ENCODE measurements around the gene HS6ST2.
A peak's percentile ranks its signal among the peaks of the same experiment; 100 is the strongest.

The HS6ST2 gene

DNA sequence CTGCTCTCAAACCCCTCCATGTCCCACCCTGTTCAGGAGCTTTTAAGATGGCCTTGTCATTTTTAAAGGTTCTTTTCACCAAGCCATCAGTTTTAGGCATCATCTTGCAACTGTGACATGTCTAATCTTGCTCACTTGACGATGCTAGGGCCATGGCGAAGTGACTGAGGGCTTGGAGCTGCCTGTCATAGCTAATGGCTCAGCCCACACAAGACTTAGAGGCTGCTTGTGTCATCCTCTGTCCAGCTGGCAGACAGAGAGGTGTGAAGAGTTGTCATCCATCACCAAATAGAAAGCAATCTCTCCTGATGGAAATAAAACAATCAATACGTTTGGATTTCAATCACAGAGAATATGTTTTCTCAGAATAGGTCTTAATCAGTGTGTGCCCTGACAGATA is 194.9 kb downstream of the HS6ST2 start:
- Histone ChIP-seq H3K27ac (ENCODE audit: low read length) (no peak overlapping the region), H2AFZ (ENCODE audit: low read depth, low read length) (no peak overlapping the region), H3K4me2 (ENCODE audit: insufficient read depth, low read length) (no peak overlapping the region), H3K9ac (ENCODE audit: low read depth, low read length) (no peak overlapping the region), H3K79me2 (ENCODE audit: insufficient read depth, low read length) (no peaks in the 10 kb centered on the region), H3K27me3 (ENCODE audit: insufficient read depth, low read length, poor library complexity) (no peaks in the 10 kb centered on the region), H3K4me3 (ENCODE audit: low read depth in 1 of 2, low read length in 2 of 2) (no peak overlapping the region), H3K4me1 (ENCODE audit: insufficient read depth, low read length) (no peaks in the 10 kb centered on the region), H3K9me3 (ENCODE audit: insufficient read depth, low read length, severe bottlenecking) (no peaks in the 10 kb centered on the region), H3K36me3 (ENCODE audit: insufficient read depth, low read length) (no peaks in the 10 kb centered on the region), H4K20me1 (ENCODE audit: insufficient read depth, low read length) (no peaks in the 10 kb centered on the region)
- no peak for ATAC-seq (ENCODE audit: insufficient read depth, low read depth)
- TF ChIP-seq EZH2 (IDR thresholded peaks at IDR 0.05; ENCODE audit: borderline replicate concordance, low read depth, low read length, severe bottlenecking): no peak
- TF ChIP-seq, protein P1, sequence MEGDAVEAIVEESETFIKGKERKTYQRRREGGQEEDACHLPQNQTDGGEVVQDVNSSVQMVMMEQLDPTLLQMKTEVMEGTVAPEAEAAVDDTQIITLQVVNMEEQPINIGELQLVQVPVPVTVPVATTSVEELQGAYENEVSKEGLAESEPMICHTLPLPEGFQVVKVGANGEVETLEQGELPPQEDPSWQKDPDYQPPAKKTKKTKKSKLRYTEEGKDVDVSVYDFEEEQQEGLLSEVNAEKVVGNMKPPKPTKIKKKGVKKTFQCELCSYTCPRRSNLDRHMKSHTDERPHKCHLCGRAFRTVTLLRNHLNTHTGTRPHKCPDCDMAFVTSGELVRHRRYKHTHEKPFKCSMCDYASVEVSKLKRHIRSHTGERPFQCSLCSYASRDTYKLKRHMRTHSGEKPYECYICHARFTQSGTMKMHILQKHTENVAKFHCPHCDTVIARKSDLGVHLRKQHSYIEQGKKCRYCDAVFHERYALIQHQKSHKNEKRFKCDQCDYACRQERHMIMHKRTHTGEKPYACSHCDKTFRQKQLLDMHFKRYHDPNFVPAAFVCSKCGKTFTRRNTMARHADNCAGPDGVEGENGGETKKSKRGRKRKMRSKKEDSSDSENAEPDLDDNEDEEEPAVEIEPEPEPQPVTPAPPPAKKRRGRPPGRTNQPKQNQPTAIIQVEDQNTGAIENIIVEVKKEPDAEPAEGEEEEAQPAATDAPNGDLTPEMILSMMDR (IDR thresholded peaks at IDR 0.05; ENCODE audit: borderline replicate concordance, extremely low read depth, low read length, poor library complexity, severe bottlenecking): no peak
- DNase-seq: no peak

DNA sequence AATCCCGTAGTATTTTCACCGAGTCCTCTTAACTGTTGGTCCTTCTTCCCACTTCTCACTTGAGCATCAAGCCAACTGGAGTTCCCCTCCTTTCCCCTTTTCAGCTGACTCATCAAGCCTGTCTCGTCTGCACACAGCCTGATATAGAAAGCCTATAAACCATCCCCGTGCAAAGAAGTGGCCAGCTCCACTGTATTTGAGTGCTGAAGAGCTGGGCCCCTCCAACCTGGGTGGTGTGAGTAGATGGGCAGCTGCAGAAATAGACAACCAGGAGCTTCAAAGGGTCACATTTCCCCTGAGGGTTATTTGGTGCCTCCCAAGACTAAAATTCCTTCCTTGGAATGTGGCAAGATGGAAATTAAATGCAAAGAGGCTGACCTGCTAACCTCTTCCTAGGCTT is 199.7 kb downstream of the HS6ST2 start:
- H3K4me2 ChIP-seq (ENCODE audit: insufficient read depth, low read length): no peak overlapping the region
- TF ChIP-seq, protein P1 (IDR thresholded peaks at IDR 0.05; ENCODE audit: borderline replicate concordance, extremely low read depth, low read length, poor library complexity, severe bottlenecking): no peak
- no peak overlapping the region for H2AFZ ChIP-seq (ENCODE audit: low read depth, low read length)
- H3K9me3 ChIP-seq (ENCODE audit: insufficient read depth, low read length, severe bottlenecking): no peaks in the 10 kb centered on the region
- ATAC-seq (ENCODE audit: insufficient read depth, low read depth) (no peak), DNase-seq (no peak)
- no peak overlapping the region for H3K4me3 ChIP-seq (ENCODE audit: low read depth in 1 of 2, low read length in 2 of 2)
- no peaks in the 10 kb centered on the region for H3K27me3 ChIP-seq (ENCODE audit: insufficient read depth, low read length, poor library complexity)
- H4K20me1 ChIP-seq (ENCODE audit: insufficient read depth, low read length): no peaks in the 10 kb centered on the region
- H3K27ac ChIP-seq (ENCODE audit: low read length): no peak overlapping the region
- H3K36me3 ChIP-seq (ENCODE audit: insufficient read depth, low read length): no peaks in the 10 kb centered on the region
- peaks cover 9% of the 10 kb centered on the region for H3K4me1 ChIP-seq (ENCODE audit: insufficient read depth, low read length)
- no peak overlapping the region for H3K9ac ChIP-seq (ENCODE audit: low read depth, low read length)
- no peaks in the 10 kb centered on the region for H3K79me2 ChIP-seq (ENCODE audit: insufficient read depth, low read length)

DNA sequence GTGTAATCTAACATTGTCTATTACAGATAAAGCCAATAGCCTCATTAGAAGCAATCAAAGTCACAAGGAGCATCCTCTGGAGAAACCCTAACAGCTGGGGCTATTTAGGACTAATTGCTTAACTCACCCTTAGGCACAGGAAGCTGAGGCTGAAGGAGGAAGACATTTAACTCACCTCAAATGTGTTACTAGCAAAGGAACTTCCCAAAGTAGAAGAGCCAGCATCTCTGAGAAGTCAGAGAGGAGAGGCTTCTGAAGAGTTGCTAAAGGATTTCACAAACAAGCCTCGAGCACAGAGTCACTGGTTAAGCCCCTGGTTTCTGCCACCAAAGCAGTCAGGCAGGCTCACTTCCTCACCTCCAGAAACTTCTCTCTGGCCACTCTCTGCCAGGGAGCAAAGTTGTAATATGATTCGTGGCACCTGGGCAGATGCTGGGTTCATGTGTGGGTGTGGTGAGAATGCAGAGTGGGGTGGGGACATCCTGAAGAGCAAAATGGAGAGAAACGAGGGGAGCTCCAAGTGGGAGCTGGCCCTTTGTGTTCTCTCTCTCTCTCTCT is 201.3 kb downstream of the HS6ST2 start:
- Histone ChIP-seq H3K79me2 (ENCODE audit: insufficient read depth, low read length) (no peaks in the 10 kb centered on the region), H3K4me2 (ENCODE audit: insufficient read depth, low read length) (no peak overlapping the region), H3K36me3 (ENCODE audit: insufficient read depth, low read length) (no peaks in the 10 kb centered on the region), H3K4me3 (ENCODE audit: low read depth in 1 of 2, low read length in 2 of 2) (no peak overlapping the region), H3K27ac (ENCODE audit: low read length) (no peak overlapping the region), H3K4me1 (ENCODE audit: insufficient read depth, low read length) (peaks cover 15% of the 10 kb centered on the region), H2AFZ (ENCODE audit: low read depth, low read length) (no peak overlapping the region), H3K9ac (ENCODE audit: low read depth, low read length) (no peak overlapping the region), H3K27me3 (ENCODE audit: insufficient read depth, low read length, poor library complexity) (no peaks in the 10 kb centered on the region), H3K9me3 (ENCODE audit: insufficient read depth, low read length, severe bottlenecking) (no peaks in the 10 kb centered on the region), H4K20me1 (ENCODE audit: insufficient read depth, low read length) (no peaks in the 10 kb centered on the region)
- DNase-seq (no peak), ATAC-seq (ENCODE audit: insufficient read depth, low read depth) (peak; percentile 39; the same call in 2 of the 3 replicates)
- TF ChIP-seq EZH2 (IDR thresholded peaks at IDR 0.05; ENCODE audit: borderline replicate concordance, low read depth, low read length, severe bottlenecking): no peak
- TF ChIP-seq, protein P1 (IDR thresholded peaks at IDR 0.05; ENCODE audit: borderline replicate concordance, extremely low read depth, low read length, poor library complexity, severe bottlenecking): no peak

DNA sequence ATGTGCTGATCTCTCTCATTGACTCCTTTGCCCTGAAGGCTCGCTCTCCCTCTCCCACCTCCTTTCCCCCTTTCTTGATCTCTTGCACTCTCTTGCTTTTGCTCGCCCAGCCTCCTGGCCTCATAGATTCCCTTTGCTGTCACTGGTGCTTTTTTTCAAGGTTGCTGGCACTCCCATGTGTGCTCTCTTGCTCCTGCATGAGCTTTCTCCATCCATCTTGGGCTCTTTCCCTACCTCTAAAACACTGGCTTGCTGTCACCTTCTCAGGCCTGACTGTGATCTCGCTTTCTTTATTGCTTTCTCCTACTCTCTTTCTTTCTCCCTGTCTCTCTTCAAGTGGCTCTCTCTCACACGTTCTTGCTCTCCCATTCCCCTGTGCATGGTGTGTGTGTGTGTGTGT is 202.0 kb downstream of the HS6ST2 start:
- no peaks in the 10 kb centered on the region for H3K36me3 ChIP-seq (ENCODE audit: insufficient read depth, low read length)
- H3K9me3 ChIP-seq (ENCODE audit: insufficient read depth, low read length, severe bottlenecking): no peaks in the 10 kb centered on the region
- no peak for TF ChIP-seq EZH2 (IDR thresholded peaks at IDR 0.05; ENCODE audit: borderline replicate concordance, low read depth, low read length, severe bottlenecking)
- TF ChIP-seq, protein P1 (IDR thresholded peaks at IDR 0.05; ENCODE audit: borderline replicate concordance, extremely low read depth, low read length, poor library complexity, severe bottlenecking): no peak
- H3K4me3 ChIP-seq (ENCODE audit: low read depth in 1 of 2, low read length in 2 of 2): no peak overlapping the region
- DNase-seq (no peak), ATAC-seq (ENCODE audit: insufficient read depth, low read depth) (no peak)
- H3K4me2 ChIP-seq (ENCODE audit: insufficient read depth, low read length): no peak overlapping the region
- H3K9ac ChIP-seq (ENCODE audit: low read depth, low read length): no peak overlapping the region
- H3K27me3 ChIP-seq (ENCODE audit: insufficient read depth, low read length, poor library complexity): no peaks in the 10 kb centered on the region
- no peak overlapping the region for H2AFZ ChIP-seq (ENCODE audit: low read depth, low read length)
- H4K20me1 ChIP-seq (ENCODE audit: insufficient read depth, low read length): no peaks in the 10 kb centered on the region
- no peaks in the 10 kb centered on the region for H3K79me2 ChIP-seq (ENCODE audit: insufficient read depth, low read length)
- H3K4me1 ChIP-seq (ENCODE audit: insufficient read depth, low read length): peaks cover 22% of the 10 kb centered on the region
- no peak overlapping the region for H3K27ac ChIP-seq (ENCODE audit: low read length)
